GM03348 (cell line): ENCODE data around the gene GPLD1.

ENCODE experiments used
- DNase-seq: peaks from one replicate; pipeline ENCODE4 v3.0.0; 2012; ENCODE audit warnings: low spot score

Gene GPLD1

DNA sequence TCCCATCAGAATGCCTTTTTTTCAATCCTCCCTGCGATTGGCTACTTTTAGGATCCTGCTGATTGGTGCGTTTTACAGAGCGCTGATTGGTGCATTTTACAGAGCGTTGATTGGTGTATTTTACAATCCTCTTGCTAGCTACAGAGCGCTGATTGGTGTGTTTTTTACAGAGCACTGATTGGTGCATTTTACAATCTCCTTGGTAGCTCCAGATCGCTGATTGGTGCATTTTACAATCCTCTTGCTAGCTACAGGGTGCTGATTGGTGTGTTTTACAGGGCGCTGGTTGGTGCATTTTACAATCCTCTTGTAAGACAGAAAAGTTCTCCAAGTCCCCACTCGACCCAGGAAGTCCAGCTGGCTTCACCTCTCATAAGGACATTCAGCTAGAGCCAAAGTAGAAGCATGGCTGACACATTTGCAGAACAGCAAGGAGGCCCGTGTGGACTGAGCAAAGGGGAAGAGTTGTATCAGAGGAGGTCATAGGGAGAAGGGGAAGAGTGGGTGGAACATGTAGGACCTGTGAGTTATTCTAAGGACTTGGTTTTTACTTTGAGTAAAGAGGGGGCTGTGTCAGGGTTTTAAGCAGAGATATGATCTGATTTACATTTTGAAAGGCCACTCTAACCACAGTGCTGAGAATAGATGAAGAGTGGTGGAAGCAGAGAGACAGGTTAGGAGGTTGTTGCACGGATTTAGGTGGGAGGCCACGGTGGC lies 8.0 kb upstream of the GPLD1 start:
- no peak for DNase-seq

DNA sequence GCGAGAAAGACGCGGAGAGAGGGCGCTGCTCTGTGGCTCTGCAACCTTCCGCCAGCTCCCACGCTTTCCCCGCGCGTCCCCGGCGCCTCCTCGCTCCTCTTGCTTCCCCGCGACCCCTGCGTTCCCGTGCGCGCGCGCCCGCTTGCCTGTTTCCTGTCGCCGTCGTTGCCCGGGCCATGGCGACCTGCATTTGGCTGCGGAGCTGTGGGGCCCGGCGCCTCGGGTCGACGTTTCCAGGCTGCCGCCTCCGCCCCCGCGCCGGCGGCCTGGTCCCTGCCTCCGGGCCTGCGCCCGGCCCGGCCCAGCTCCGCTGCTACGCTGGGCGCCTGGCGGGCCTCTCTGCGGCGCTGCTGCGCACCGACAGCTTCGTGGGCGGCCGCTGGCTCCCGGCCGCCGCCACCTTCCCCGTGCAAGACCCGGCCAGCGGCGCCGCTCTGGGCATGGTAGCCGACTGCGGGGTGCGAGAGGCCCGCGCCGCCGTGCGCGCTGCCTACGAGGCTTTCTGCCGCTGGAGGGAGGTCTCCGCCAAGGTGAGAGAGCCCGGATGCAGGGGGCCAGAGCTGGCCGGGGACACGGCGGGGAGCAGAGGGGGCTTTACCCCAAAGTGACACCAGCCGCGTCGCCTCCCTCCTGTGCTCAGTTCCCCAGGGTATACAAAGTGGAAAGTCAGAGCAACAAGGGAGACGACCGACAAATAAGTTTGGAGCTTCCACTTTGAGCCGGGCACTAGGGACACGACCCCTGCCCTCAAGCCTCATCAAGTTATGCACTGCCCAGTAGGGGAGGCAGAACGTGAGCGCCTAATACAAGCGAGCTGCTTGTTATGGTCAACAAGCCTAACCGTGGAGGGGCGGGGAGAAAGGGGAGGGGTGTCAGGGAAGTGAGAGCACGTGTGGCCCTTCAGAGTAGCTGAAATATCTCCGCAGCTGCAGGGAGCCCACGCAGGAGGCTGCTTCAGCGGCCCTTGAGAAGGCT lies 5.7 kb upstream of the GPLD1 start, which contains the start of gene ALDH5A1:
ALDH5A1 (plus strand) TSS at position 149 of the 975 bp plus-strand sequence; CDS start at position 177, 28 bp downstream.
- peak; percentile 83 for DNase-seq

DNA sequence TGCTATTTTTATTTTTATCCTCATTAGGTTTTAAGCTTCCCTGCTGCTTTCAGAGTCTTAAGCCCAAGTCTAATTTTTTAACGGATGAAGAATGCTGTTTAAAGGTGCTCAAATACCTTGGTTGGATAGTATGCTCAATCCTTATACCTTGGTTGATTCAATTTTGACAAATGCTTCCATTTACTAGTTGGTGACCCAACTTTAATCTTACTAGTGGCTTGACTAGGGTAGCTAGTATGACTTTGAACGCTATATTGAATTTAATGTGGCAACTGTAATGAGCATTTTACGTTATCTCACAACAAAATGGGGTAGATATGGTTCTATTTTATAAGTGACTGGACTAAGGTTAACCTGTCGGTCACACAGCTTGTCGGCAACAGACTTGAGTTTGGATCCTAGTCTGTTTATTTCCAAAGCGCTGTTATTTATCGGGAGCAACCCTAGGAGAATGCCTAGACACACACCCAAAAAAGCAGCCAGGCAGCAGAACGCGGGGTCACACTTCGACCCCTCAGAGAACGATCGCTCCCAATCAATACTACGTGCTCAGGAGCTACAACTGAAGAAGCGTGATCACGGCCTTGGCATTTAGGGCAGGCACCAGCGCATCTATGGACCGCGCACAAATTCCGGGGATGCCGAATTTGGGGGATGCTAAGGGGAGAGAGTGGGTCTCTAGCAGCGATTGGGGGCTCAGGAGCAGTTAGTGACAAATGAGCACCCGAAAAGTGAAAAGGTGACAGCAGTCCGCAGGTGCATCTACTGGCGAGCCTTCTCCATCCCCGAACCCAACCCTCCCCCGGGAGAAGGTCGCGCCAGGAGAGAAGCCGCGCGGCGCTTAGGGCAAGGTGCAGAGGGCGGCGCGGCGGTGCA lies 4.8 kb upstream of the GPLD1 start:
- DNase-seq = no peak

DNA sequence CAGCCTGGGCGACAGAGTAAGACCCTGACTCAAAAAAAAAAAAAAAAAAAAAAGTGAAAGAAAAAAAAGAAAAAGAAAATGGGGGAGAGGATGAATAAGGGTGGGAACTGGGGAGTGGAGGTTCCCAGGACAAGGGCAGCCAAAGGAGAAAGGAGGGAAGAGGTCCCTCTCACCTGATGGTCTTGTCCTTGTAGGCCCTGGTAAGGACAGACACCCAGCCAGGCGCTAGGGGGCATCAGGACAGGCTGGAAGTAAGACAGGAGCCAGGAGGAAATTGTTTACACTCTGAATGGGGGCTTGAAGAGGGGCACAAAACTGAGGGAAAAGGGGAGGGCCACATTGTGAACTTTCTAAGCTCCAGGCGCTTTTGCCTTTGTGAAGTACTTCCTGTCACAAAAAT lies 3.1 kb upstream of the GPLD1 start:
- DNase-seq = no peak

DNA sequence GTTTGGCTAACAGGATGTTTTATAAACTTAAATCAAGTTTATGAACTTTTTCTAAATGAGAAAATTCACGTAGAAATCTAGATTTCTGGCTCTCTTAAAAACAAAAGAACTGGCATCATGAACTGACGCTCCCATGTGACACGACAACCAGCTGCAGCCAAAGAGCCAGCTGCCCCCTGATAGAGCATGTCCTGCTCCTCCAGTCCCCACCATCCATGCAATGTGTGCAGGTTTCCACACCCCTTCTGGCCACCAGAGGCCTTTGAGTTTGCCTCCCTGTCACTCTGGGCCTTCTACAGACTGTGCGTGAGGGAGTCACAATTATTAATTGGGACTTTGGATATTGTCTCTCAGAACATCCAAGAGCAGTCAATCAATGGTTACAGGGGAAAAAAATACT lies 1.6 kb upstream of the GPLD1 start:
- DNase-seq = no peak

DNA sequence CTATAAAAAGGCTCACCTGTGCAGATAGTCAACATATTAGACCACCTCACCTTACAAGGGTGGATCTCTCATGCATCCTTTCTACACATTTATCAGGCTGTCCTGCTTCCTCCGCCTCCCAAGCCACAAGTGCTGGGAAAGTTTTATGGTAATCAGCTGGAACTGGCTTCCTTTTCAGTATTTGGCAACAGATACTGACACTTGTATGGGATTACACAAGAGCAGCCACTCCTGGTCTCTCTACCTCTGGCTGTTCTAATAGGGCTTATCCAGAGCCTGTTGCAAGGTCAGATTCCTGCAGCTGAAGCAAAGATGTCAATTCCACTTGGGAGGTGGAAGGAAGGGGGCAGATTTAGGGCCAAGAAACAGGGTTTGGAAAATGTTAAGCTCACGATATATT lies 503 bp upstream of the GPLD1 start:
- DNase-seq = peak; percentile 25

DNA sequence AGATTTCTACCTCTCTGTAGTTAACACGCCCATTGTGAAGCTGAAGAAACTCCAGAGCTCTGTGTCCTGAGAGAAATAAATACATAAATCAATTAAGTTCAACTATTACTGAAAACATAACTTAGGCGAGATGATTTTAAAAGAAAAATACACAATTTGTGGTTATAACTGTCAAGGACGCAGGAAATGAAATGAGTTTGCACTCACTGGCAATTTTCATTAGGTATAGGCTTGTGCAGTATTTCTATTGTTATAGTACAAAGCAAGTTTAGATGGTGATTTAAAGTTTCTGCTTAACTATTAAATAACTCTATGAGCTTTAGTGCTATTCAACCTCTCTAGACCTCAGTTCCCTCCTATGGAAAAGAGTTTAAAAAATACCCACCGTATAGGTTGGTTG lies 3.3 kb downstream of the GPLD1 start:
- DNase-seq = no peak

DNA sequence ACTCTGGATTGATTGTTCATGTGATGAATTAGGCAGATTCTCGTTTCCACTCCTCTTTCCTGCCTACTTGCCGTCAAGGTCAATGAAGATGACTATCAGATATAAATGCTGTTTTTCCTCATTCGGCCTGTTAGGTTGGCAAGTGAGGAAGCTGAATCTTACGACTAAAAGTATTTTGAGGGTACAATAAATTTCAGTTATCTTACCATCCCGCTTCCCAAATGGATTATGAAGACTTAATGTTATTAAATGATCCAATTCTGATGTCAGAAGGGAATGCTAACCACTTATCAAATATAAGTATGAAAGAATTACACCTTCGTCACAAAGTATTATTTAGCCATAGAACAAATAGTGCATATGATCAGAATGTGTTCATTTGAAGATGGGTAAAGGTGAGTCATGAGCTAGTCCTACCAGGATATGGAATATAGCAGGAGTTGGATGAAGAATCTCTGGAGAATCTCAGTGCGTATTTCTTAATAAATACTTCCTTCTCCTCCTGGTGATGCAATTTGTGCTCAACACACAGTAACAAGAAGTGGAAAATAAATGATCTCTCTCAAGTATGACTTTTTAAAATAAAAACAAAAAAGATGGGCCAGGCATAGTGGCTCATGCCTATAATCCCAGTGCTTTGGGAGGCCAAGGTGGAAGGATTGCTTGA lies 4.6 kb downstream of the GPLD1 start:
- DNase-seq = no peak

DNA sequence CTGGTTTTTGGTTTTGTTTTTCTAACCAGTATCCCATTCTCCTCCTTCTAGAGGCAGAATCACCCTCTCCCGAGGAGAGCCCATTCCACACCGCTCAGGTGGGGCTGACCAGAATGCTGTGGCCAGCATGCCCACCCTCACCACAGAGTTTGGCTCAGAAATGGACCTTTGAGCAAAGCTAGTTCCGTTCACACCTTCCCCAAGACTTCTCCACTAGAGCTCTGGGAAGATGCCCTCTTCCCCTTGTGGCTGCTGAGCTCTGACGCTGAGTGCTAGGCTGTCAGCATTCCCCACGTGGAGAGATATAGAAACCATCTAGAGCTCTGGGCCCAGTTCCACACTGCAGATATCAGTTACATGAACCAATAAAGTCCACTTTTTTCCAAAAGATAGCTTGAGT lies 7.9 kb downstream of the GPLD1 start:
- no peak for DNase-seq

DNA sequence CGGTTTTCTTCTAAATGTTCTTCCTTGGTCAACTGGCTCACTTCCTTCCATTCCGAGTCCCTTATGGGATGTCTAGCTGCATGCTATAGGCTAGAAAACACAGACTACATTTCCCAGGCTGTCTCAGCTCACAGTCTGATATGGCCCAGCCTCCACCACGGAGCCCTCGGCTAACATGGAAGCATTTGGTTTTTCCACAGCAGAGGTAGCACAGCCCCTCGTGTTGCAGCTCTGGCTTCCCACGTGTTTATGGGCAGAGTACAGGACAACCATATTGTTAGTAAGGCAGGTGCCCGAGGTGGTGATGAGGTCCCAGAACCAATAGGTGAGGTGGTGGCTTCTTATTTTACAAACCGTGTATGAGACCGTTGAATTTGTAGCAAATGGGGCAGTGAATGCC lies 8.7 kb downstream of the GPLD1 start:
- DNase-seq = no peak

DNA sequence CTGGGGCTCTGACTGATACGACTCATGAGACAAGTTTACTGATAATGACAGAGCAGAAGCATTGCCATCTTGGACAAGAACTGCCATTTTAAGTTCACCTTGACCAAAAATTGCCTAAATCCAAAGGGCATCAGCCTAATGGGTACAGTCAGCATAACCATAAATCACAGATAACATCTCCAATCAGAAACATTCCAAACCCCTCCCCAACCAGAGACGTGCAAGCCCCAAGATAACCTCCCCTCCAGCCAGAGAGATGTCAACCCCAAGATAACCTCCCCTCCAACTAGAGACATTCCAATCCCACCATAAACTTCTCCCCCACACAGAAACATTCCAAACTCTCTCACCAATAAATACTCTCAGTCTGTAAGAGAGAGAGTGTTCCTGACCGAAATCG lies 10.5 kb downstream of the GPLD1 start:
- DNase-seq = no peak

DNA sequence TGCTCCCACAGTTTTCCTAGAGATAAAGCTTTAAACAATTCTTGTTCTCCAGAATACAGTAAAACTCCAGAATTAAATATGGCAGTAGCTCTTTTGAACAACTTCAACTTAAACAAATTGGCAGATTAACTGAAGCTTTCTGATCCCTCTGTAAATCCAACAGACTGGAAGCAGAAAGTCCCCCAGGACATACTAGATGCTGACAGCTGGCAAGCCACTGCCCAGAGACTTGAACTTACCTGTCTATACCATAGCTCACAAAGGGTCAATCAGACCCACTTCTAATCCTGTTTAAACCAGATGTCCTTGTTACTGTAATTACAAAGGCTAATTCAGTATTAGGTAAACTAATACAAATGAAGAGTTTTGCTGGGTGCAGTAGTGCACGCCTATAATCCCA lies 12.3 kb downstream of the GPLD1 start:
- DNase-seq = no peak

DNA sequence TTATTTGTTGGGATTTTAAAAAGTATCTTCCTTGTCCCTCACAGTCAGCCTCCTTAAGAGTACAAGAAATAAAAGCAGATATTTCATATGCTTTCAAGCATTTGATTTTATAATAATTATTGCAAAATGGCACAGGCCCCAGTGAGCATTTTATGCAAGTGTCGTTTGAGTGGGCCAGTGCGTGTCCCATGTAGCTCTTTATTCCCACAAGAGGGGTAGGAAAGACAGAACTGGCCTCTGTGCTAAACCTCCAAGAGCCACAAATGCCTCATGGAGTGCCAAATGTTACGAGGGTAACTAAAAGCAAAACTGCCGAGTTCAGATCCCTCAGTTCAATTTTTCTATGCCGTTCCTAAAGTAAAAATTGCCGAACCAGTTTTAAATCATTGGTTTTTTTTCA lies 12.7 kb downstream of the GPLD1 start:
- DNase-seq = no peak

DNA sequence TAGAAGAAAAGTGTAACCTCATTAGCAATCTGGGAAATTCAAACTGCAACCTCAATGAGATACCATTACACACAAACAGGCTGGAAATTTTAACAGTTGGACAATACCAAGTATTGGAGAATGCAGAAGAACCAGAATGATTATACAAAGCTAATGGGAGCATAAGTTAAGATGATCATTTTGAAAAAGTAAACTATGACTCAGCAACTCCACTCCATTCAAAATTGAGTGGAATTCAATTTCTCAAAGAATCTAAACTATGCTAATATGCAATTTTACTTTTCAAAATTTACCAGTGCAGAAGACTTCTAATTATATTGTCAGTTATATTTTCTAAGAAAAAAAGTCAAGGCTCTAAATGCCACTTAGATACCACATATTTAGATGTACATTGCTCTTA lies 17.2 kb downstream of the GPLD1 start:
- no peak for DNase-seq

DNA sequence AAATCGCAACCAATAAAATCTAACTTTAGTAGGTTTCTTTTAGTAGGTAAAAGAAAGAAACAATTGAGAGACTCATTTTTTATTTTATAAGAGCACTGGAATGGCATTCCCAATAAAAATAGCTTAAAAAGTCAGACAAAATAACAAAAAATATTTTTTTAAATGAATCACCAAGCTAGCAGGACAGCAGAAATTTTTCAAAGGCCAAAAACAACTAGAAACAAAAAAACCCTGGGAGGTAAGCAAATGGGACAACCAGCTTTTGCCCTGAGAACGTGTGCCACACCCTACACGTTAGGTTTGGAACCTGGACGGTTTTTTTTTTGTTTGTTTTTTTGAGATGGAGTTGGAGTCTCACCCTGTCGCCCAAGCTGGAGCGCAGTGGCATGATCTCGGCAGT lies 19.6 kb downstream of the GPLD1 start:
- DNase-seq = no peak

DNA sequence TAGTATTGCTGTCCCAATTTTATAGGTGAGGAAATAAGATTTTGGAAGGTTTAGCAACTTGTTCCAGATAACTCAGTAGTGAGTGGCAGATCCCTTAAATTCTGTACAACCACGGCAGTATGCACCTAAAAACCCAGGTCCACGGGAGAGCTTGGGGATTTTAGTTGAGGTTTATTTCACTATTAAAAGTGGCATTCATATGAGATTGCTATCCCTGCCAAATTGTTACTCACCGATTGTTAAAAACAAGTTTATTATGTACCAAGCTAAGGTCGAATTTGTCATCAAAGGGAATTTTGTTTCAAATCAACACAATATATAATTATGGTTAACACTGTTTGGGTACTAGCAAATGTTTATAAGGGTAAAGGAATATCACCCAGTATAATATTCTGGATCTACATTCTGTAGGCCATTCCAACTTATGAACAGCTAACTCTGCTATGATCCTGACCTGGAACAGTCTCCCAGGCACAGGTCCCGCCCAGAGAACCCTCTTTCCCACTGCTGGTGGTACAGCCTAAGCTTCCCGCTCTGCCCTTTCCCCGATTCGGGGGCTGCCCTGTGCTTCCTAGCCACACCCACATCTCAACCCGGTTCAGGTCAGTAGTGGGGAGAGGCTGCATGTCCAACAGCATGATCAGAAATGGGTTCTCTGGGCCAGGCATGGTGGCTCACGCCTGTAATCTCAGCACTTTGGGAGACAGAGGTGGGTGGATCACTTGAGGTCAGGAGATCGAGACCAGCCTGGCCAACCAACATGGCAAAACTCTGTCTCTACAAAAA lies 24.9 kb downstream of the GPLD1 start:
- DNase-seq = no peak

DNA sequence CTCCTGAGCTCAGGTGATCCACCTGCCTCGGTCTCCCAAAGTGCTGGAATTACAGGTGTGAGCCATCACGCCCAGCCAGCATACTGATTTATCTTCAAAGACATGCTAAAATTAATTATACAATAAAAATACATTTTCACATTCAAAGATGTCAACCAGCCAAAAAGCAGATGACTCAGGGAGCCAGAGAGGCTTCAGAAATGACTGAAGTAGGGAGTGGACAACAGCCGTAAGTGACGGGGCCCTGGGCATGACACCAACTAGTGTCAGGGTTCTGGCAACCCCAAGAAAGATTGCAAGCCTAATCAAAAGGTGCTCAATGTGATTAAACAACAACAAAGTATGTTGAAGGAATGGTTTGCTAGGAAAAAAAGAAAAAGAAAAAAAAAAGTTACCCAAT lies 28.4 kb downstream of the GPLD1 start:
- no peak for DNase-seq

DNA sequence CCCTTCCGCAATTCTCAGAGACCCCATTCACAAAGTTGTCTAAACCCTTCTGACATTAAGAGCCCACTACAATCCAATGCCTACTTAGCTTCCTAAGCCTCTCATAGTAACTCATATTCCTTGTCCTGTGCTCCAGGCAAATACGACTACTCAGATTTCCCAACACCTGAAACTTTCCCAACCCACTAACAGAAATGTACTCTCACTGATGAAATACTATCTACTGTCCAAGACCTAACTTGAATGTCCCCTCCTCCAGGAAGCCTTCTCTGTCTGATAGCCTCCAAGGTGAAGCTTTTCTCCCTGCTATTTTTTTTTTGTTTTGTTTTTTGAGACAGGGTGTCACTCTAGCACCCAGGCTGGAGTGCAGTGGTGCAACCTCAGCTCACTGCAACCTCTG lies 30.4 kb downstream of the GPLD1 start:
- no peak for DNase-seq

DNA sequence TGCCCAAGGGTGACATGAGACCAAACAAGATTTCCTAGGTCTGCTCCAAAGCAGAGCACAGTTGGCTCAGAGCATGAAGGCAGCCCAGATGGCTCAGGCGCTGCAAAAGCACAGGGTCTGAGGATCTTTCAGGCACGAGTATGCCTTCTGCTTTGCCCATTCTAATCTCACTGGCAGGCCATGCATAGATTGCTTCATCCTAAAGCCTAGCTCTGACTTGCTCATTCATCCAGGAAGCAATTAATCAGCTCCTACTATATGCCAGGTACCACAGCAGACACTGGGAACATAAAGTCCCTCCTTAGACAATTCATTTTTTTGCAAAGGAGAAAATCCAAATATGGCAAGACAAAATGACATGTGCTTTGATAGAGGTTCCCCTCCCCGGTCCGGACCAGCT lies 31.2 kb downstream of the GPLD1 start:
- DNase-seq = no peak

DNA sequence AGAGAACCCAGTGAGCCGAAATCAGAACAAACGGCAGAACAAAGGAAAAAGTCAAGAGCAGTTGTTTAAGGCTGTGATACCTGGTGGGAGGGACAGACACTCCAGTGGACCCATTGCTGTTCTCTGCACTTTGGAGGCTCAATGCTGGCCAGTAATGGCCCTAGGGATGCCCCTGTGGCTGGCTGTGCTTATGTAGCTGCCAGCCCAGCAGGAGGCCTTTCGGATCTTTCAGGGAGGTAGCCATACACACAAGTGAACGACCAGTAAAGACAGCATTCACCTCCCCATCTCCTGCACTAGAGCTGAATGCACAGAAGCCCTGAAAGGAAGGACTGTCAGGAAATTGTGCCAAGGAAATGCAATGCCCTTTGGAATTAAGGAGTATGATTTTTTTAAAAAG lies 34.3 kb downstream of the GPLD1 start:
- DNase-seq = no peak

DNA sequence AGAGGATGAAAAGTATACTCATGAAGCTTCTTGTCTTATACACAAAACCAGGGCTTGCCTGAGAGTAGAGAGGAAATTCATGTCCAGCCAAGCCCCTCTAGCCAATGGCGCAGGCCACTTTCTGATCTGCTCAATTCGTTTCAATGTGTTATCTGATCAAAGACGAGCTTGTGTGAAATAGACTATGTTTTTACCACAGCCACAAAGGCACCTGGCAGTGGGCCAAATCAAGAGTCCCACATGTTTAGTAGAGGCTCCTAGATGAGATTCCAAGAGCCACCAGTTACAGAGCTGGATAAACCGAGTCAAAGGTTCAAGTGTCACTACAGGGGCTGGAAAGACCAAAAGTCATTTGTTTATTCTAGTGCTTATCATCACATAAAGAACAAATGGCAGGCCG lies 34.9 kb downstream of the GPLD1 start:
- DNase-seq = no peak
